GM08714 (cell line): Measurements from ENCODE around the gene HIRA.
"Not testable (repeated sequence)": the region's sequence is repeated elsewhere in the genome, so short reads cannot be mapped to it uniquely, and the experiment has no call there.

Source experiments
- H3K4me3 ChIP-seq: fragments of 200-500 bp; sonication (Bioruptor generic); 2 replicates; pipeline ENCODE4 v1.5.1; 2014; ENCODE audit warnings: mild to moderate bottlenecking, low read length, inconsistent platforms
- ZNF274 ChIP-seq: IDR thresholded peaks from 2 replicates; pipeline ENCODE4 v1.6.1; 2012; ENCODE audit warnings: mild to moderate bottlenecking, low read depth, low read length

HIRA gene

GRCh38 chr22:19344420-19344819, 87.1 kb downstream of the HIRA start:
- no peak overlapping the region for H3K4me3 ChIP-seq
- no peak for TF ChIP-seq ZNF274

GRCh38 chr22:19343470-19343869, 88.1 kb downstream of the HIRA start:
- TF ChIP-seq ZNF274: no peak
- no peak overlapping the region for H3K4me3 ChIP-seq

GRCh38 chr22:19341500-19341899, 90.0 kb downstream of the HIRA start:
- TF ChIP-seq ZNF274: no peak
- H3K4me3 ChIP-seq: no peak overlapping the region

DNA sequence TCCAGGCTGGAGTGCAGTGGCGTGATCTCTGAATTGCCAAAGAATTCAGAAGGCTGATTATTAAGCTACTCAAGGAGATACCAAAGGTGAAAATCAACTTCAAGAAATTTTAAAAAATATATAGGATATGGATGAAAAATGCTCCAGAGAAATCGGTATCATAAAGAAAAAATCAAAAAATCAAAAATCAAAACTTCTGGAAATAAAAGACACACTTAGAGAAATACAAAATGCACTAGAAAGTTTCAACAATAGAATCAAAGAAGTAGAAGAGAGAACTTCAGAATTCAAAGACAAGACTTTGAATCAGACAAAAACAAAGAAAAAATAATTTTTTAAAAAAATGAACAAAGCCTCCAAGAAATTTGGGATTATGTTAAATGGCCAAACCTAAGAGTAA, 94.4 kb downstream of the HIRA start:
- no peak for TF ChIP-seq ZNF274
- no peak overlapping the region for H3K4me3 ChIP-seq

- no peak overlapping the region for H3K4me3 ChIP-seq
- no peak for TF ChIP-seq ZNF274
Observed at GRCh38 chr22:19336133-19337075, 95.1 kb downstream of the HIRA start.

GRCh38 chr22:19331975-19332374, 99.6 kb downstream of the HIRA start:
- TF ChIP-seq ZNF274: no peak
- no peak overlapping the region for H3K4me3 ChIP-seq

DNA sequence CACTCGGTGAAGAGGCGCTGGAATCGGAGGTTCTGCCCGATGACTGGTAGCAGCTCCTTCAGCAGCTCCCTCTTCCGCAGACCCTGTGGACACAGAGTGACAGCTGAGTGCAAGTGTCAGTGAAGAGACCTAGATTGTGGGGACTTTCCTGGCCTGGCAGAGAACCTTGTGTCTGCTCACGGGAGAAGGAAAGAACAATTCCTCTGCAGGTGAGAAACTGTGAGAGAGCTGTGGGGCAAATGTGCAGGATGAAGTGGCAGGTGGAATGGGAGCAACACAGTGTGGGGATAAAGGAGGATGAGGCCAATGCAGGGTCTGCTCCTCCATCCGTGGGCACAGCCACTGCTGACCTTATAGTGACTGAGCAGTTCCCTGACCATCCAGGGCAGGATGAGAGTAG, 100.1 kb downstream of the HIRA start:
- H3K4me3 ChIP-seq: no peak overlapping the region
- TF ChIP-seq ZNF274: no peak

DNA sequence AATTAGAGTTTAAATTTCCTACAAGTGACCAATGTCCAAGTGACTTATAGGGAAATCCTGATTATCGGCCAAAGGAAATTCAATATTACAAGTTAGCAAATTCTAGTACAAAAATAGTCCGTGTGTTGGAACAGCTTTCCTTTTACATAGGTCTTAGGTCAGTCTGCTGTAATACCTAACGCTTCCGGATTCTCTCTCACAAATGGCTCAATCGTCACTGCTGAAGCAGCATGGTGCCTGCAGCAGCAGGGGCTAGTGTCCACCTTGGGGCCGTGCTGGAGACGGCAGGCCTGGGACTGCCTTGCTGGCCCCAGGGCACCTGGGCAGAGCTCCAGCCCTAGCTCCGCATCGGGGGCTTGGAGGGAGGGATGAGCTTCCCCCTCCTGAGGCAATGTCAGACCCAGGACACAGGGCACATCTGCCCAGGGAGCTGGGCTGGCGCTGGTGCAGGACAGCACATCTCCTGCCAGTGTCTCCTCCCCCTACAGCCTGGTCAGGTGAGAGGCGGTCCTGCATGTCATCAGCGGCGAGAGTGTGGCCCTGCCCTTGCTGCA, 100.6 kb downstream of the HIRA start:
- H3K4me3 ChIP-seq: no peak overlapping the region
- no peak for TF ChIP-seq ZNF274

DNA sequence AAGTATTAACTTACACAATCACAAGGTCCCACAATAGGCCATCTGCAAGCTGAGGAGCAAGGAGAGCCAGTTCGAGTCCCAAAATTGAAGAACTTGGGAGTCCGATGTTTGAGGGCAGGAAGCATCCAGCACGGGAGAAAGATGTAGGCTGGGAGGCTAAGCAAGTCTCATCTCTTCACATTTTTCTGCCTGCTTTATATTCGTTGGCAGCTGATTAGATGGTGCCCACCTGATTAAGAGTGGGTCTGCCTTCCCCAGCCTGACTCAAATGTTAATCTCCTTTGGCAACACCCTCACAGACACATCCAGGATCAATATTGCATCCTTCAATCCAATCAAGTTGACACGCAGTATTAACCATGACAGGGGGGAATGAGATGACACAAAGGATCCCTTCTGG, 101.3 kb downstream of the HIRA start:
- not testable (repeated sequence) for H3K4me3 ChIP-seq

GRCh38 chr22:19329454-19329853, 102.1 kb downstream of the HIRA start:
- no peak for TF ChIP-seq ZNF274

DNA sequence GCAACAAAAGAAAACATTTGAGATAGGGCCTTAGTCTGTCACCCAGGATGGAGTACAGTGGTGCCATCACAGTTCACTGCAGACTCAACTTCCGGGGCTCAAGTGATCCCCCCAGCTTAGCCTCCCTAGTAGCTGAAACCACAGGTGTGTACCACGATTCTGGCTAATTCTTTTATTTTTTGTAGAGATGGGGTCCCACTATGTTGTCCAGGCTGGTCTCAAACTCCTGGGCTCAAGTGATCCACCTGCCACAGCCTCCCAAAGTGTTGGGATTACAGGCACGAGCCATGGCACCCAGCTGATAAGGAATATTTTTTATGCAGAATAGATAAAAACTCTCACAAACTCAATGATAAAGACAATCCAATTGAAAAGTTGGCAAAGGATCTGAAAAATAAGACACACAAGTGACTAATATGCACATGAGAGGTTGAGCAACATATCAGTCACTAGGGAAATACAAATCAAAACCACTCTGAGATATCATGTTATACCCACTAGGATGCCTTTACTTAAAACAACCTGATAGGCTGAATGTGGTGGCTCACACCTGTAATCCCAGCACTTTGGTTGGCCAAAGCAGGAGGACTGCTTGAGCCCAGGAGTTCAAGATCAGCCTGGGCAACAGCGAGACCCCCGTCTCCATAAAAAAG, 106.1 kb downstream of the HIRA start:
- TF ChIP-seq ZNF274: no peak
- no peak overlapping the region for H3K4me3 ChIP-seq

More at GRCh38 chr22:19329454-19329853, 102.1 kb downstream of the HIRA start:
- no peak overlapping the region for H3K4me3 ChIP-seq

DNA sequence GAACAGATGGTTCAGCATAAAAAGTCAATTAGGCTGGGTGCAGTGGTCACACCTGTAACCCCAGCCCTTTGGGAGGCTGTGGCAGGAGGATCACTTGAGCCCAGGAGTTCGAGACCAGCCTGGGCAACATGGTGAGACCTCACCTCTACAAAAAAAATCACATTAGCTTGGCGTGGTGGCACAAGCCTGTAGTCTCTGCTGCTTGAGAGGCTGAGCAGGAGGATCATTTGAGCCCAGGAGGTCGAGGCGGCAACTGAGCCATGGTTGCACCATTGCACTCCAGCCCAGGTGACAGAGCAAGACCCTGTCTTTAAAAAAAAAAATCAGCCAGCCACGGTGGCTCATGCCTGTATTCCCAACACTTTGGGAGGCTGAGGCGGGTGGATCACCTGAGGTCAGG, 108.1 kb downstream of the HIRA start:
- not testable (repeated sequence) for H3K4me3 ChIP-seq

- no peak for TF ChIP-seq ZNF274
- no peak overlapping the region for H3K4me3 ChIP-seq
Observed at GRCh38 chr22:19321757-19322156, 109.8 kb downstream of the HIRA start.

DNA sequence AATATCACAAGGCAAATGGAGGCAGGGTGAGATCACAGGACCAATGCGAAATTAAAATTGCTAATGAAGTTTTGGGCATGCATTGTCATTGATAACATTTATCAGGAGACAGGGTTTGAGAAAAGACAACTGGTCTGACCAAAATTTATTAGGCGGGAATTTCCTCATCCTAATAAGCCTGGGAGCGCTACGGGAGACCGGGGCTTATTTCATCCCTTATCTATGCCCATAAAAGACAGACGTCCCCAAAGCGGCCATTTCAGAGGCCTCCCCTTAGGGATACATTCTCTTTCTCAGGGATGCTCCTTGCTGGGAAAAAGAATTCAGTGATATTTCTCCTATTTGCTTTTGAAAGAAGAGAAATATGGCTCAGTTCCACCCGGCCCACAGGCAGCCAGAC, 111.4 kb downstream of the HIRA start:
- not testable (repeated sequence) for H3K4me3 ChIP-seq

GRCh38 chr22:19319281-19319680, 112.3 kb downstream of the HIRA start:
- TF ChIP-seq ZNF274: no peak
- no peak overlapping the region for H3K4me3 ChIP-seq
